Mesothelial cell of epicardium (in vitro differentiated cells): ENCODE results near the gene GPR32. TPM values are rescaled to one million over a fixed set of nuclear protein-coding genes. Genes with fewer than 3 reads are reported as not detected.
A peak's percentile ranks its signal among the peaks of the same experiment; 100 is the strongest.

ENCODE experiments used
- DNase-seq, 2 experiments: peaks; one replicate each; pipeline ENCODE4 v3.0.0; 2021; ENCODE audit warnings: low spot score in 2 of 2; ENCODE audit not compliant: unreplicated experiment in 2 of 2
- H3K27ac Mint-ChIP-seq: 2 replicates; pipeline ENCODE4 v1.8.0; 2021; ENCODE audit warnings: mixed read lengths
- H3K27me3 Mint-ChIP-seq: 2 replicates; pipeline ENCODE4 v1.8.0; 2021; ENCODE audit warnings: low read depth, mixed read lengths
- H3K36me3 Mint-ChIP-seq: 2 replicates; pipeline ENCODE4 v1.8.0; 2021; ENCODE audit warnings: mixed read lengths
- H3K4me1 Mint-ChIP-seq: 2 replicates; pipeline ENCODE4 v1.8.0; 2021; ENCODE audit warnings: mixed read lengths
- H3K4me3 Mint-ChIP-seq: 2 replicates; pipeline ENCODE4 v1.8.0; 2021; ENCODE audit warnings: mild to moderate bottlenecking, moderate library complexity, mixed read lengths
- H3K9me3 Mint-ChIP-seq: 2 replicates; pipeline ENCODE4 v1.8.0; 2021; ENCODE audit warnings: mixed read lengths
- CTCF ChIP-seq: fragments of 200-600 bp; sonication (generic); IDR thresholded peaks from one replicate; pipeline ENCODE4 v1.5.0; 2021; ENCODE audit warnings: antibody characterized with exemption; ENCODE audit not compliant: unreplicated experiment
- total RNA-seq: library from RNA; stranded (reverse); gene quantifications from 3 replicates; pipeline ENCODE4 v1.2.1, GENCODE V29; 2021

The GPR32 gene
- total RNA-seq, 1 donor from 2014 or later, result not detected

GRCh38 chr19:50812474-50812873 is 42.2 kb downstream of the GPR32 start:
- Mint-ChIP-seq H3K4me3 (no peak overlapping the region), H3K9me3 (peaks cover 4% of the 10 kb centered on the region), H3K4me1 (no peaks in the 10 kb centered on the region), H3K36me3 (no peaks in the 10 kb centered on the region), H3K27me3 (peaks cover 63% of the 10 kb centered on the region), H3K27ac (no peak overlapping the region)
- no peak for DNase-seq
- no peak for TF ChIP-seq CTCF

GRCh38 chr19:50814883-50815282 is 44.6 kb downstream of the GPR32 start:
- TF ChIP-seq CTCF, result no peak
- H3K27ac Mint-ChIP-seq, result no peak overlapping the region
- H3K9me3 Mint-ChIP-seq, result peaks cover 4% of the 10 kb centered on the region
- peaks cover 76% of the 10 kb centered on the region for H3K27me3 Mint-ChIP-seq
- H3K36me3 Mint-ChIP-seq, result no peaks in the 10 kb centered on the region
- peaks cover 5% of the 10 kb centered on the region for H3K4me1 Mint-ChIP-seq
- DNase-seq, result no peak
- no peak overlapping the region for H3K4me3 Mint-ChIP-seq

- Mint-ChIP-seq H3K9me3 (peaks cover 4% of the 10 kb centered on the region), H3K4me3 (no peak overlapping the region), H3K36me3 (no peaks in the 10 kb centered on the region), H3K27ac (no peak overlapping the region), H3K4me1 (peaks cover 10% of the 10 kb centered on the region), H3K27me3 (peaks cover 80% of the 10 kb centered on the region)
- TF ChIP-seq CTCF, result no peak
- no peak for DNase-seq
These were observed 45.2 kb downstream of the GPR32 start for GRCh38 chr19:50815439-50815838.

GRCh38 chr19:50817941-50818858 is 47.9 kb downstream of the GPR32 start:
- peaks cover 16% of the 10 kb centered on the region for H3K4me1 Mint-ChIP-seq
- H3K9me3 Mint-ChIP-seq, result peaks cover 4% of the 10 kb centered on the region
- no peak for DNase-seq
- H3K27ac Mint-ChIP-seq, result no peak overlapping the region
- peak overlapping the region; percentile 53 for H3K4me3 Mint-ChIP-seq
- H3K27me3 Mint-ChIP-seq, result peaks cover 92% of the 10 kb centered on the region
- no peaks in the 10 kb centered on the region for H3K36me3 Mint-ChIP-seq
- TF ChIP-seq CTCF, result no peak

GRCh38 chr19:50818859-50819472 is 48.7 kb downstream of the GPR32 start:
- Mint-ChIP-seq H3K27me3 (peaks cover 97% of the 10 kb centered on the region), H3K9me3 (peaks cover 4% of the 10 kb centered on the region), H3K4me3 (no peak overlapping the region), H3K4me1 (peaks cover 16% of the 10 kb centered on the region), H3K27ac (no peak overlapping the region), H3K36me3 (no peaks in the 10 kb centered on the region)
- no peak for DNase-seq
- no peak for TF ChIP-seq CTCF
